DND-41 (cell line): ENCODE results near the gene ABCC4.

Experiments
- ATAC-seq: fragments of 200-7000 bp; cut with Tn5 transposase; 3 replicates; pipeline ENCODE4 v1.9.1; 2021; ENCODE audit warnings: low read depth; ENCODE audit not compliant: insufficient read depth
- DNase-seq: peaks from one replicate; pipeline ENCODE4 v3.0.0-alpha.2; 2020
- H2AFZ ChIP-seq: 2 replicates; pipeline ENCODE4 v1.6.0; 2012; ENCODE audit warnings: low read depth, low read length
- H3K27ac ChIP-seq: 2 replicates; pipeline ENCODE4 v1.5.1; 2012; ENCODE audit warnings: low read length, inconsistent platforms
- H3K27me3 ChIP-seq: fragments of 200-600 bp; sonication (generic); 2 replicates; pipeline ENCODE4 v1.6.0; 2012; ENCODE audit warnings: low read length, mild to moderate bottlenecking, inconsistent platforms; ENCODE audit not compliant: insufficient read depth, poor library complexity
- H3K36me3 ChIP-seq: 2 replicates; pipeline ENCODE4 v1.5.1; 2012; ENCODE audit warnings: low read length, inconsistent platforms; ENCODE audit not compliant: insufficient read depth
- H3K4me1 ChIP-seq: 2 replicates; pipeline ENCODE4 v1.5.1; 2012; ENCODE audit warnings: mild to moderate bottlenecking, low read length; ENCODE audit not compliant: insufficient read depth
- H3K4me2 ChIP-seq: 2 replicates; pipeline ENCODE4 v1.6.0; 2012; ENCODE audit warnings: mild to moderate bottlenecking, moderate library complexity, low read length, inconsistent platforms; ENCODE audit not compliant: insufficient read depth
- H3K4me3 ChIP-seq, 2 experiments: fragments of 200-600 bp in 1 of 2; shearing (Covaris generic) in 1 of 2; 2 replicates each; pipeline ENCODE4 v1.5.1; 2012 to 2016; ENCODE audit warnings: inconsistent platforms in 2 of 2, low read length in 2 of 2, mild to moderate bottlenecking in 2 of 2, low read depth in 1 of 2, moderate library complexity in 1 of 2
- H3K79me2 ChIP-seq: 2 replicates; pipeline ENCODE4 v1.6.0; 2012; ENCODE audit warnings: low read length, inconsistent platforms; ENCODE audit not compliant: insufficient read depth
- H3K9ac ChIP-seq: 2 replicates; pipeline ENCODE4 v1.6.0; 2012; ENCODE audit warnings: low read depth, mild to moderate bottlenecking, inconsistent platforms, low read length, moderate library complexity
- H3K9me3 ChIP-seq: 2 replicates; pipeline ENCODE4 v1.5.1; 2012; ENCODE audit warnings: low read length, moderate library complexity, mild to moderate bottlenecking, inconsistent platforms; ENCODE audit not compliant: insufficient read depth, severe bottlenecking
- H4K20me1 ChIP-seq: 2 replicates; pipeline ENCODE4 v1.6.0; 2012; ENCODE audit warnings: low read length; ENCODE audit not compliant: insufficient read depth
- EZH2 ChIP-seq: IDR thresholded peaks from 3 replicates; pipeline ENCODE4 v1.6.1; 2012; ENCODE audit warnings: borderline replicate concordance, low read depth, mild to moderate bottlenecking, moderate library complexity, low read length, inconsistent platforms; ENCODE audit not compliant: severe bottlenecking
- TF ChIP-seq, protein P1 (sequence below): IDR thresholded peaks from 2 replicates; pipeline ENCODE4 v1.5.1; 2012; ENCODE audit warnings: borderline replicate concordance, low read length, moderate library complexity, mild to moderate bottlenecking; ENCODE audit not compliant: poor library complexity, severe bottlenecking; ENCODE audit errors: extremely low read depth

Gene ABCC4

DNA sequence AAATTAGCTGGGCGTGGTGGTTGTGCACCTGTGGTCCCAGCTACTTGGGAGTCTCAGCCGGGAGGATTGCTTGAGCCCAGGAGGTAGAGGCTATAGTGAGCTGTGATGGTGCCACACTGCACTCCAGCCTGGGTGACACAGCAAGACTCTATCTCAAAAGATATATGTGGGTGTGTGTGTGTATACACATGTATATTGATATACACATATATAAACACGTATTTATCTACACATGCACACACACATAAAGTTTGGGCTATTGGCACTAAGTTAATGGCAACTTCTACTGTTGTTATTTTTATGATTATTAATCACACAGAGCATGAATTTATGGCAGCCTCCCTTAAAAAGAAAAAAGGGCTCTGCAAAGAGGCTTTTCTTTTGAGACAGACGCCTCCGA is 27.1 kb upstream of the ABCC4 start:
- Histone ChIP-seq H3K4me2 (no peak overlapping the region), H2AFZ (no peak overlapping the region), H3K79me2 (no peaks in the 10 kb centered on the region), H3K4me1 (no peaks in the 10 kb centered on the region), H3K9ac (no peak overlapping the region), H3K9me3 (no peaks in the 10 kb centered on the region), H3K4me3 (no peak overlapping the region), H3K27me3 (no peaks in the 10 kb centered on the region), H3K36me3 (no peaks in the 10 kb centered on the region), H4K20me1 (no peaks in the 10 kb centered on the region), H3K27ac (no peak overlapping the region)
- ATAC-seq: no peak
- TF ChIP-seq, protein P1, sequence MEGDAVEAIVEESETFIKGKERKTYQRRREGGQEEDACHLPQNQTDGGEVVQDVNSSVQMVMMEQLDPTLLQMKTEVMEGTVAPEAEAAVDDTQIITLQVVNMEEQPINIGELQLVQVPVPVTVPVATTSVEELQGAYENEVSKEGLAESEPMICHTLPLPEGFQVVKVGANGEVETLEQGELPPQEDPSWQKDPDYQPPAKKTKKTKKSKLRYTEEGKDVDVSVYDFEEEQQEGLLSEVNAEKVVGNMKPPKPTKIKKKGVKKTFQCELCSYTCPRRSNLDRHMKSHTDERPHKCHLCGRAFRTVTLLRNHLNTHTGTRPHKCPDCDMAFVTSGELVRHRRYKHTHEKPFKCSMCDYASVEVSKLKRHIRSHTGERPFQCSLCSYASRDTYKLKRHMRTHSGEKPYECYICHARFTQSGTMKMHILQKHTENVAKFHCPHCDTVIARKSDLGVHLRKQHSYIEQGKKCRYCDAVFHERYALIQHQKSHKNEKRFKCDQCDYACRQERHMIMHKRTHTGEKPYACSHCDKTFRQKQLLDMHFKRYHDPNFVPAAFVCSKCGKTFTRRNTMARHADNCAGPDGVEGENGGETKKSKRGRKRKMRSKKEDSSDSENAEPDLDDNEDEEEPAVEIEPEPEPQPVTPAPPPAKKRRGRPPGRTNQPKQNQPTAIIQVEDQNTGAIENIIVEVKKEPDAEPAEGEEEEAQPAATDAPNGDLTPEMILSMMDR: no peak
- TF ChIP-seq EZH2: no peak
- DNase-seq: no peak

DNA sequence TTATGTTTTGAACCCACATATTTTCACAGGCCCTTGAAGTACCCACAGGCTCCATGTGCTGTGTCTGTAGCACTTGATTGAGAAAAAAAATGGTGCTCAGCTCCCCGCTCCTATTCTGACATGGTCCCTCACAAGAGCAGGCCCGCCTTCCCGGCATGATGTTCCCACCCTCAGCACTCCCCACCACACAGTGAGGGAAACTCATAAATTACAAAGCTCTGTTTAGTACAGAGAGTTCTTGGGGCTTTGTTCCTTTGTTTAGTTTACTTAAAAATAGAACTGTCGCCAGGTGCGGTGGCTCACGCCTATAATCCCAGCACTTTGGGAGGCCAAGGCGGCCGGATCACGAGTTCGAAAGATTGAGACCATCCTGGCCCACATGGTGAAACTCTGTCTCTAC is 25.9 kb upstream of the ABCC4 start:
- Histone ChIP-seq H2AFZ (no peak overlapping the region), H3K4me2 (no peak overlapping the region), H3K79me2 (no peaks in the 10 kb centered on the region), H3K9me3 (no peaks in the 10 kb centered on the region), H3K4me3 (no peak overlapping the region), H4K20me1 (no peaks in the 10 kb centered on the region), H3K27ac (no peak overlapping the region), H3K36me3 (no peaks in the 10 kb centered on the region), H3K9ac (no peak overlapping the region), H3K4me1 (no peaks in the 10 kb centered on the region), H3K27me3 (no peaks in the 10 kb centered on the region)
- no peak for TF ChIP-seq EZH2
- TF ChIP-seq, protein P1: no peak
- no peak for ATAC-seq
- no peak for DNase-seq

DNA sequence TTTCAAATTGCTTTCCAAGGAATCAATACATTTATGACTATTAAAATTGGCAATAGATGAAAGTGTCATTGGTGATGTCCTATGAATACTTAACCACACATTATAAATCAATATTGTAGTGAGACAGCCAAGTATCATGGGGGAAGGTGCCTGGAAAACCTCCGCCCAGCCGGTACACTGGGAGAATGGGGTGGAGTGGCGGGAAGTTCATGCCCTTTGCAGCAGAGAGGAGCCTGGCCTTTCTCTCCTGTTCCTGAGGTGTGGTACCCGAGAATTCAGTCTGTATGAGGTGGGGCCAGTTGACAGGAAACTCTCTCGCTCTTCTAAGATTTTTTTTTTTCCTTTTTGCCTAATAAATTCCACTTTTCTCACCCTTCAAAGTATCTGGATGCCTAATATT is 25.4 kb upstream of the ABCC4 start:
- ATAC-seq (no peak), DNase-seq (no peak)
- no peaks in the 10 kb centered on the region for H3K27me3 ChIP-seq
- no peaks in the 10 kb centered on the region for H4K20me1 ChIP-seq
- no peaks in the 10 kb centered on the region for H3K36me3 ChIP-seq
- H3K79me2 ChIP-seq: no peaks in the 10 kb centered on the region
- no peak overlapping the region for H3K4me2 ChIP-seq
- TF ChIP-seq, protein P1: no peak
- TF ChIP-seq EZH2: no peak
- no peak overlapping the region for H3K27ac ChIP-seq
- no peak overlapping the region for H3K9ac ChIP-seq
- H3K4me1 ChIP-seq: no peaks in the 10 kb centered on the region
- no peak overlapping the region for H3K4me3 ChIP-seq
- H3K9me3 ChIP-seq: no peaks in the 10 kb centered on the region
- H2AFZ ChIP-seq: no peak overlapping the region

DNA sequence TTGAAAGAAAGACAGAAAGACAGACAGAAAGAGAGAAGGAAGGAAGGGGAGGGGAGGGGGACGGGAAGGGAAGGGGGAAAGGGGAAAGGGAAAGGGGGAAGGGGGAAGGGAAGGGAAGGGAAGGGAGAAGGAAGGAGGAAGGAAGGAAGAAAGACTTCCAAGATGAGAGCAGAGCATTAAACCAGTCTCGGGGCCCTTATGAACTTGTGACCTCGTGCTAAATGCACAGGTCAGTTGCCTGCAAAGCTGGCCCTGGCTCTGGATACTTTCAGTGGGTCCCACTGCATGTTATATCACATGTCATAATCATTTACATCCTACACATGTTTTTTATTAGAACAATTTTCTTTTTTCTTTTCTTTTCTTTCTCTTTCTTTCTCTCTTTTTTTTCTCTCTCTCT is 24.2 kb upstream of the ABCC4 start:
- Histone ChIP-seq H3K36me3 (no peaks in the 10 kb centered on the region), H3K4me2 (no peak overlapping the region), H3K27ac (no peak overlapping the region), H3K9ac (no peak overlapping the region), H2AFZ (no peak overlapping the region), H3K9me3 (no peaks in the 10 kb centered on the region), H3K27me3 (no peaks in the 10 kb centered on the region), H3K4me1 (no peaks in the 10 kb centered on the region), H3K79me2 (no peaks in the 10 kb centered on the region), H4K20me1 (no peaks in the 10 kb centered on the region), H3K4me3 (no peak overlapping the region)
- DNase-seq (no peak), ATAC-seq (no peak)
- TF ChIP-seq, protein P1: no peak
- no peak for TF ChIP-seq EZH2
